ENCODE data around the gene NEK6. TPM values are rescaled to one million over a fixed set of nuclear protein-coding genes. Genes with fewer than 3 reads are reported as not detected.

NEK6 gene
- total RNA-seq, 6 experiments from 2014 or later, result 61.6 to 128 (median 67.5) TPM

DNA sequence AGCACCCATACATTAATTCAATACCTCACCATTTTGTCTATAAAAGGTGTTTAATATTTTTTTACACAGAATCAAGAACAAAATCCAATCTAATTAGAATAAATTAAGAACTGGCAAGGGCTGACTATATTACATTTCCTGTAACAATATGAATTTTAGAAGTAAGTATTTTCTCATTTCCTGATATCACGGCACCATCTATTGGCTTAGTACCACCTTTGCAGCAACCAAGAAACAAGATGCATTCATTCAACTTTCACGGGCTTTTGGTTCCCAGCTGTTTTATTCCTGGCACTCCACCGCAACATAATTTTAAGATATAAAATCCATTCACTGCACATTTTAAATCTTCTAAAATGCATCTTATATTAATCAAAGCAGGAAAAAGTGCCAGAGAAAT lies 136.8 kb downstream of the NEK6 start:
- Histone ChIP-seq H3K4me1 (peaks cover 0 to 40% (median 20%) of the 10 kb centered on the region in 4 donors), H3K9me3 (no peaks in the 10 kb centered on the region), H3K27ac (no peak overlapping the region), H3K4me3 (no peak overlapping the region), H3K36me3 (peaks cover 0 to 12% (median 0%) of the 10 kb centered on the region in 4 donors), H3K27me3 (no peaks in the 10 kb centered on the region)
- TF ChIP-seq POLR2A (IDR thresholded peaks at IDR 0.05) (no peak), CTCF (IDR thresholded peaks at IDR 0.05) (peak in 1 of 4 donors; percentile 15)
- ATAC-seq, result no peak
- intact Hi-C loops (cut with DNase I), result no loop called here
- 82% methylated on average over 3 of the region's 3 CpGs for WGBS (ENCODE audit: insufficient coverage, low coverage, low lambda C conversion rate, missing lambda C conversion rate)
- DNase-seq, result no peak

DNA sequence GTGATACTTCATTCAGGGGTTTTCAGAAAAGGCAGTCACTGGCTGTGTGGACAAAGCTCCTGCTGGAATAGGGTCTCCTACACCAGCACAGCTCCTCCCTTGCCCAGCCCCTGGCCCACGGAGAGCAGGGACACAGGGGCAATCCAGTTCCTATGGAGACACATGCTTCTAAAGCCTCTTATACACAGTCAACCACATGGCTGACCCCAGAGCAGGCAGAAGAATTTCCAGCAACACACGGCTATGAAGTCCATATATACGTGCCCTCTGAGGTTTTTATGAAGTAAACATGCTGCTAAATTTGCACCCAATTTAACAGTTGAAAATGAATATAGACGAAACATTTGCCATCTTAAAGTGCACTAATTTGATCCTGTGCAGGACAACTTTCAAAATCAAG lies 138.1 kb downstream of the NEK6 start:
- Histone ChIP-seq H3K27ac (no peak overlapping the region), H3K4me1 (peaks cover 0 to 27% (median 13%) of the 10 kb centered on the region in 4 donors), H3K27me3 (no peaks in the 10 kb centered on the region), H3K9me3 (no peaks in the 10 kb centered on the region), H3K4me3 (no peak overlapping the region), H3K36me3 (peaks cover 0 to 18% (median 0%) of the 10 kb centered on the region in 4 donors)
- no peak for TF ChIP-seq CTCF (IDR thresholded peaks at IDR 0.05)
- TF ChIP-seq POLR2A (IDR thresholded peaks at IDR 0.05), result no peak
- 80% methylated on average over 1 of the region's 4 CpGs for WGBS (ENCODE audit: insufficient coverage, low coverage, low lambda C conversion rate, missing lambda C conversion rate)
- ATAC-seq (no peak), DNase-seq (no peak)
- intact Hi-C loops (cut with DNase I), result no loop called here

GRCh38 chr9:124398191-124398935 lies 140.6 kb downstream of the NEK6 start:
- Histone ChIP-seq H3K27me3 (no peaks in the 10 kb centered on the region), H3K4me3 (no peak overlapping the region), H3K36me3 (peaks cover 0 to 40% (median 7%) of the 10 kb centered on the region in 4 donors), H3K9me3 (no peaks in the 10 kb centered on the region), H3K27ac (no peak overlapping the region), H3K4me1 (peaks cover 0 to 3% (median under 1%) of the 10 kb centered on the region in 4 donors)
- 73% methylated on average over 6 of the region's 8 CpGs for WGBS (ENCODE audit: insufficient coverage, low coverage, low lambda C conversion rate, missing lambda C conversion rate)
- ATAC-seq, result no peak
- TF ChIP-seq CTCF (IDR thresholded peaks at IDR 0.05) (no peak), POLR2A (IDR thresholded peaks at IDR 0.05) (no peak)
- intact Hi-C loops (cut with DNase I), result no loop called here
- no peak for DNase-seq

DNA sequence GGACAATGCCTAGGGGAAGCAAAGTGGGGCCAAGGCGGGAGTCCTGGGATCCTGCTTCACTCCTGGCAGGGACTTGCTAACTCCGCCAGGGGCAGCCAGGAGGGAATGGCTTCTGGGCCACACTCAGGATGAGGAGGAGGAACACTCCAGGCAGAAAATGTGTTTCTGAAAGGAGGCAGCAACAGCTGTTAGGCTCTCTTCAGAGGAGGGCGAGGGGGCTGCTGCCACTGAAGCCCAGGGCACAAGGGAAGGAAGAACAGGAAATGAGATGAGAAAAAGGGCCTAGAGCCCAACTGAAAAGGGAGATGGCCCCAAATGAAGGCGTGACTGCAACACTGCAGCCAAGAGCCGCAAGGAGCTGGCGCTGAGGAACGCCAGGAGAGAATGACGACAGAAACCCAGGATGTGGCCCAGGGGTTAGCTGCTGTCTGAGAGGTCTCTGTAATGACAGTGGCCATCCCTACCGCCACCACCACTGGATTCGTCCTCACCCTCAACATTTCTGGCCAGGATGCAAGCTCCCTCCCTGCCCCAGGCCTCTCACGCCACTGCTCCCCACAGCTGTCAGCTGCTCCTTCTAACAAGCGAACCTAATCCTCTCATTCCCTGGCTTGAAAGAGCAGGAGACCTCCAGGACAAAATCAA lies 141.7 kb downstream of the NEK6 start:
- Histone ChIP-seq H3K4me1 (no peaks in the 10 kb centered on the region), H3K27ac (no peak overlapping the region), H3K4me3 (no peak overlapping the region), H3K9me3 (no peaks in the 10 kb centered on the region), H3K36me3 (peaks cover 0 to 51% (median 12%) of the 10 kb centered on the region in 4 donors), H3K27me3 (no peaks in the 10 kb centered on the region)
- 60% methylated on average over 7 of the region's 12 CpGs for WGBS (ENCODE audit: insufficient coverage, low coverage, low lambda C conversion rate, missing lambda C conversion rate)
- TF ChIP-seq POLR2A (IDR thresholded peaks at IDR 0.05) (no peak), CTCF (IDR thresholded peaks at IDR 0.05) (no peak)
- intact Hi-C loops (cut with DNase I), result no loop called here
- DNase-seq (no peak), ATAC-seq (peak; percentile 28 to 45 (median 36))
